ENCODE measurements around the gene PFDN1. TPM values are rescaled to one million over a fixed set of nuclear protein-coding genes. Genes with fewer than 3 reads are reported as not detected.
A peak's percentile ranks its signal among the peaks of the same experiment; 100 is the strongest.

Gene PFDN1
- total and polyA plus RNA-seq, 8 donors: 28.6 to 137 (median 74.2) TPM

DNA sequence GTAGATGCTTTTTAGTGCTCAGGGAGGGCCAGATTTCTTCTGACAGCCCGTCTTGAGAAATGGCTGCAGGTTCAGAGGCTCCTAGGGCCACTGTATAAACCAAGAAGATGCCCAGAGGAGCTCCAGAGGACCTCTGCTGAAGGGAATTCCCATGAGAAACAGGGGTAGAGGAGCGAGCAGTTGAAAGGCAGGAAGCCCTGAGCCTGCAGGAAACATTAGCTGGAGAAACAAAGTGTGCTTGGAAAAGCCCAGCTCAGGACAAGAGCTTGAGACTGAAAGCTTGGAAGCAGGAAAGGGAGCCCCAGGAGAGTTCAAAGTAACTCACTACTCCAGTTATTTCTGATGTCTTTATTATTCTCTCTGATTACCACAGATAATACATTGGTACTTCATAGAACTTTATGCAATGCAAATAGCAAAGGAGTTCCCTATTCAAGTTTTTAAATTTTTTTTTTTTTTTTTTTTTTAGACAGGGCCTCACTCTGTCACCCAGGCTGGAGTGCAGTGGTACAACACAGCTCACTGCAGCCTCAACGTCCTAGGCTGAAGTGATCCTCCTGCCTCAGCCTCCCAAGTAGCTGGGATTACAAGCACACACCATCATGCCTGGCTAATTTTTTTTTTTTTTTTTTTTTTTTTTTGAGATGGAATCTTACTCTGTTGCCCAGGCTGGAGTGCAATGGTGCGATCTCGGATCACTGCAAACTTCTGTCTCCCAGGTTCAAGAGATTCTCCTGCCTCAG is 27.0 kb upstream of the PFDN1 start:
- Histone ChIP-seq H3K27ac (peak overlapping the region in 4 of 5 donors; percentile 5 to 58 (median 27)), H3K27me3 (no peaks in the 10 kb centered on the region), H3K4me1 (peaks cover 27 to 71% (median 49%) of the 10 kb centered on the region in 4 donors), H3K9me3 (no peaks in the 10 kb centered on the region), H3K36me3 (peaks cover 7 to 25% (median 23%) of the 10 kb centered on the region in 4 donors), H3K4me3 (no peak overlapping the region)
- intact Hi-C loops (cut with DNase I; ENCODE audit: low total_unique reads): no loop called here
- DNase-seq: no peak
- WGBS, 5 donors: 57 to 79% (median 62%) methylated on average over 5 of the region's 5 CpGs
- TF ChIP-seq EP300 (IDR thresholded peaks at IDR 0.05) (no peak), POLR2AphosphoS5 (IDR thresholded peaks at IDR 0.05) (no peak), POLR2A (IDR thresholded peaks at IDR 0.05) (no peak)
- TF ChIP-seq, protein P1, sequence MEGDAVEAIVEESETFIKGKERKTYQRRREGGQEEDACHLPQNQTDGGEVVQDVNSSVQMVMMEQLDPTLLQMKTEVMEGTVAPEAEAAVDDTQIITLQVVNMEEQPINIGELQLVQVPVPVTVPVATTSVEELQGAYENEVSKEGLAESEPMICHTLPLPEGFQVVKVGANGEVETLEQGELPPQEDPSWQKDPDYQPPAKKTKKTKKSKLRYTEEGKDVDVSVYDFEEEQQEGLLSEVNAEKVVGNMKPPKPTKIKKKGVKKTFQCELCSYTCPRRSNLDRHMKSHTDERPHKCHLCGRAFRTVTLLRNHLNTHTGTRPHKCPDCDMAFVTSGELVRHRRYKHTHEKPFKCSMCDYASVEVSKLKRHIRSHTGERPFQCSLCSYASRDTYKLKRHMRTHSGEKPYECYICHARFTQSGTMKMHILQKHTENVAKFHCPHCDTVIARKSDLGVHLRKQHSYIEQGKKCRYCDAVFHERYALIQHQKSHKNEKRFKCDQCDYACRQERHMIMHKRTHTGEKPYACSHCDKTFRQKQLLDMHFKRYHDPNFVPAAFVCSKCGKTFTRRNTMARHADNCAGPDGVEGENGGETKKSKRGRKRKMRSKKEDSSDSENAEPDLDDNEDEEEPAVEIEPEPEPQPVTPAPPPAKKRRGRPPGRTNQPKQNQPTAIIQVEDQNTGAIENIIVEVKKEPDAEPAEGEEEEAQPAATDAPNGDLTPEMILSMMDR (IDR thresholded peaks at IDR 0.05): no peak

DNA sequence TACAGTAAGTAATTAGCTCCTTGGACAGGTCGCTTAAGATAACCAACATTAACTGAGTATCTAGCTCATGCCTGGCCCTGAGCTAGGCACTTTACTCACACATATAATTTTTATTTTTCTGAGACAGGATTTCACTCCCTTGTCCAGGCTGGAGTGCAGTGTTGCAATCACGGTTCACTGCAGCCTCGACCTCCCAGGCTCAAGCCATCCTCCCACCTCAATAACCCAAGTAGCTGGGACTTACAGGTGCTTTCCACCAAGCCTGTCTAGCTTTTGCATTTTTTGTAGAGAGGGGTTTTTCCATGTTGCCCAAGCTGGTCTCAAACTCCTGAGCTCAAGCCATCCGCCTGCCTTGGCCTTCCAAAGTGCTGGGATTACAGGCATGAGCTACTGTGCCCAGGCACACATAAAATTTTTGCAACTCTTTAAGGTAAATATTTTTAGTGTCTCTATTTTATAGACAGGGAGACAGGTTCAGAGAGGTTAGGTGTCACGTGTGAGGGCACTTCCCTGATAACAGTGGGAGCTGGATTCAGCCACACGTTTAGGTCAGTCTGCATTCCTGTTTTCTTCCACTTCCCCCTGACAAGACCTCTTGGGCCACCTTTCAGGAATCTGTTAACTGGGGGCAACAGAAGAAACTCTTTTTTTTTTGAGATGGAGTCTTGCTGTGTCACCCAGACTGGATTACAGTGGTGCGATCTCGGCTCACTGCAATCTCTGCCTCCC is 25.3 kb upstream of the PFDN1 start:
- intact Hi-C loops (cut with DNase I; ENCODE audit: low total_unique reads): no loop called here
- DNase-seq: no peak
- TF ChIP-seq EP300 (IDR thresholded peaks at IDR 0.05) (no peak), POLR2AphosphoS5 (IDR thresholded peaks at IDR 0.05) (no peak), POLR2A (IDR thresholded peaks at IDR 0.05) (no peak)
- TF ChIP-seq, protein P1 (IDR thresholded peaks at IDR 0.05): no peak
- Histone ChIP-seq H3K36me3 (peaks cover 0 to 8% (median 6%) of the 10 kb centered on the region in 4 donors), H3K4me3 (no peak overlapping the region), H3K27me3 (no peaks in the 10 kb centered on the region), H3K27ac (peak overlapping the region in 2 of 5 donors; percentile 1 to 4), H3K4me1 (peaks cover 34 to 76% (median 54%) of the 10 kb centered on the region in 4 donors), H3K9me3 (no peaks in the 10 kb centered on the region)
- 68 to 77% (median 71%) methylated on average over 8 of the region's 8 CpGs for WGBS, 5 donors

- Histone ChIP-seq H3K27me3 (no peaks in the 10 kb centered on the region), H3K9me3 (no peaks in the 10 kb centered on the region), H3K4me1 (peaks cover 34 to 76% (median 56%) of the 10 kb centered on the region in 4 donors), H3K4me3 (no peak overlapping the region), H3K27ac (peak overlapping the region in 2 of 5 donors; percentile 1 to 4), H3K36me3 (peaks cover 0 to 2% (median under 1%) of the 10 kb centered on the region in 4 donors)
- no peak for DNase-seq
- intact Hi-C loops (cut with DNase I; ENCODE audit: low total_unique reads): no loop called here
- TF ChIP-seq, protein P1 (IDR thresholded peaks at IDR 0.05): no peak
- TF ChIP-seq POLR2AphosphoS5 (IDR thresholded peaks at IDR 0.05): no peak
- TF ChIP-seq POLR2A (IDR thresholded peaks at IDR 0.05): no peak
- no peak for TF ChIP-seq EP300 (IDR thresholded peaks at IDR 0.05)
- WGBS, 5 donors: 22 to 37% (median 26%) methylated on average over 2 of the region's 2 CpGs
Observed at GRCh38 chr5:140327589-140327988, 24.7 kb upstream of the PFDN1 start.

- Histone ChIP-seq H3K4me3 (no peak overlapping the region), H3K27ac (peak overlapping the region in 2 of 5 donors; percentile 81 to 84), H3K9me3 (no peaks in the 10 kb centered on the region), H3K36me3 (no peaks in the 10 kb centered on the region), H3K27me3 (no peaks in the 10 kb centered on the region), H3K4me1 (peaks cover 33 to 74% (median 57%) of the 10 kb centered on the region in 4 donors)
- intact Hi-C loops (cut with DNase I; ENCODE audit: low total_unique reads): no loop called here
- no peak for DNase-seq
- WGBS, 5 donors: 84 to 96% (median 92%) methylated on average over 3 of the region's 3 CpGs
- TF ChIP-seq POLR2A (IDR thresholded peaks at IDR 0.05): no peak
Observed at GRCh38 chr5:140325486-140325885, 22.6 kb upstream of the PFDN1 start.
